ENCODE measurements around the gene TRAPPC10.
"Not testable (repeated sequence)": the region's sequence is repeated elsewhere in the genome, so short reads cannot be mapped to it uniquely, and the experiment has no call there.

TRAPPC10 gene

DNA sequence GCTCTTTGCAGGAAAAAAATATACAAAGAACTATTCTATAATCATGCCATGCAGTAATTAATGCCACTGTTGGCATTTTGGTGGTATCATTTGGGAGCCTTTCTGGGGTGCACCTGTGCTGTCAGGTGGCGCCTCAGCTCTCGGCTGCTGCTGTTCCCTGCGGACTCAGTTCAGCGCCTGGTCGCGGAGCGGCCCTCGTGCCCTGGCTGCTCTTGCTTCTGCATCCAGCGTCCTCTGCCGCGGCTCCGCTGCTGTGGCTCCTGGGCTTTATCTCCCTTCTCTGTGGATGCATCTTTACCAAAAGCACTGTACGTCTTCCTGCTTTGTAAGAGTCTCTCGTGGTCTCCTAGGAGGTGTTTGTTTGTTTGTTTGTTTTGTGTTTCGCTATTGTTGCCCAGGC, 60.0 kb downstream of the TRAPPC10 start:
- DNase-seq: no peak

DNA sequence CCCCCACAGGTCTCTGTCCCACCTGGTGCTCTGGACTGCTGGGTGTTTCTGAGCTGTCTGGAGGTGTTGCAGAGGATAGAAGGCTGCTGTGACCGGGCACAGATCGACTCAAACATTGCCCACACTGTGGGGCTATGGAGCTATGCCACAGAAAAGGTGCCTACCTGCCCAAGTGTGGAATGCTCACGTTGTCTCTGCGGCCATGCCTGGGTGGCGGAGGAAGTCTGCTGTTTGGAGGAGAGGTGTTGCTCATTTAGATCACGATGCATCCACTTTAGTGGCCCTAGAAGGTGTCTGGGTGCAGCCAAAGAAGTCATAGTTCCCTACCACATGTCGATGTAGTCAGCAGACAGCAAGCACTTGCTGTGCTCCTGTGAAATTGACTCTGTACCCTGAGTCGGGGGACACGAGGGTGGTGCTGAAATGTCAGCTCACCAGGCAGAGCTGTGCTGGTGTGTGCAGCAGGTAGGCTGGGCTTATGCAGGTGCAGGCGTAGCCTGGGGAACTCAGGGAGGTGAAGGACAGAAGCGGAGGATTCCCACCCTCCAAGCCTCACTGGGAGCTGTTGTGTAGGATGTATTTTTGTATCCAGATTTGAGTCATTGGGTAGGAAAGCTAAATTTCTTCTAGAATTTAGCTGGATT, 62.3 kb downstream of the TRAPPC10 start:
- DNase-seq: no peak

DNA sequence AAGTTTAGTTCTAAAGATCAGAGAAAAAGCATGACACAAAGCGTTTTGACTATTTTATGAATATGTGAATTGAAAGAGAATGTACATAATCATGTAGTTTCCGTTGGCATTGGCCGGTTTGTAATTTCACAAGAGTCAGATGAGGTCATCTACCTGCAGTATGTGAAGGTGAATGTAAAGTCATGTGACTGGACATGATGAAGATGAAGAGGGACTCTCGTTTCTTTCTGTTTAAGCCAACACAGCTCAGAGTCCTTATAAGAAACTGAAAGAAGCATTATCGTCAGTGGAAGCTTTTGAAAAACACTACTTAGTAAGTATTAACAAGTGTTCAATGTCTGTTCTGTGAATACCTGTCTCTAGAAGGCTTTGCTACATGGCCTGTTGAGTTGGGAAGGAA, 64.2 kb downstream of the TRAPPC10 start:
- no peak for DNase-seq

DNA sequence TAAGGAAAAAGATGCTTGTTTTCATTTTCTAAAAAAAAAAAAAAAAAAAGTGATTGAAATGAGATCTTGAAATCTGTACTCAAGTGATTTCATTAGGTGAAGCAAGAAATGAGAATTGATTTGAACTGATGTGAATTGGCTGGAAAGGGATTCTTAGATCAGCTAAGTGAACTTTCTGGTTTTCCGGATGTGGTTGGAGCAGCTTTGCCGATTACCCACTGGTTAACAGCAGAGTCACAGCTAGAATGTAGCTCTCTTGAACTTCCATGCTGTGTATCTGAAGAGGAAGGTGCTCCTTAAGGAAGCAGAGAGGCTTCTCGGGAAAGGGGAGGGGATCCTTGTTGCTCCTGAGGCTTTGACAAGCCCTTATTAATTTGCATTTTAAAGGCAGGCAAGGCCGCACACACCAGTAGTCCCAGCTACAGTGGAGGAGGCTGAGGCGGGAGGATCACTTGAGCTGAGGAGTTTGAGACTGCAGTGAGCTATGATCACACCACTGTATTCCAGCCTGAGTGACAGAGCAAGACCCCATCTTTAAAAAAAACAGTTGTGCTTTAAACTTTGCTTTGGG, 66.4 kb downstream of the TRAPPC10 start:
- no peak for DNase-seq

DNA sequence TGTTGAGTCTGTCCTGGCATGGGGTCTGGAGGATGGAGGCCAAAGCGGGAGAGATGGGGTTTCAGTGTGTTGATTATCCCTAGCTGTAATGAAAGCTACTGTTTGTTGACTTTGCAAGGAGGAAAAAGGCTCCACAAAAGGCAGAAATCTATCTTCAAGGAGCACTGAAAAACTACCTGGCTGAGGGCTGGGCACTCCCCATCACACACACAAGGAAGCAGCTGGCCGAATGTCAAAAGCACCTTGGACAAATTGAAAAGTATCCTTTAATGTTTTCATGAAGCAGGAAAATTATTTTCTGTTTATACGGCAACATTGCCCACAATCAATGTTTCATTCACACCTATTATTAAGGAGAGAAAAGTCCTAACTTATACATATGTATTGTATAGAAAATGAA, 67.3 kb downstream of the TRAPPC10 start:
- no peak for DNase-seq

DNA sequence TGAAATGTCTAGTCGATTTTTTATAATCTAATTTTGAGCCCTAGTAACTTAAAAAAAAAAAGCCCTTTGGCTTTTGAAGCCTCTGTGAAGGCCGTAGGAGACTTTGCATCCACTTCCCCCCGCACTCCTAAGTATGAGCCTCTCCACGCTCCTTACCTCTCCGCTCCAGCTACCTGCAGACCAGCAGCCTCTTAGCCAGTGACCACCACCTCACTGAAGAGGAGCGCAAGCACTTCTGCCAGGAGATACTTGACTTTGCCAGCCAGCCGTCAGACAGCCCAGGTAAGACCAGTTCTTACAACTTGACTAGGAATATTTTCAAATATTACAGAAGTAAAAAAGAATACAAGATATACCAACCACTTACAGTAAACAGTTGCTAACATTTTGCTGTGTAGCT, 67.7 kb downstream of the TRAPPC10 start:
- no peak for DNase-seq

DNA sequence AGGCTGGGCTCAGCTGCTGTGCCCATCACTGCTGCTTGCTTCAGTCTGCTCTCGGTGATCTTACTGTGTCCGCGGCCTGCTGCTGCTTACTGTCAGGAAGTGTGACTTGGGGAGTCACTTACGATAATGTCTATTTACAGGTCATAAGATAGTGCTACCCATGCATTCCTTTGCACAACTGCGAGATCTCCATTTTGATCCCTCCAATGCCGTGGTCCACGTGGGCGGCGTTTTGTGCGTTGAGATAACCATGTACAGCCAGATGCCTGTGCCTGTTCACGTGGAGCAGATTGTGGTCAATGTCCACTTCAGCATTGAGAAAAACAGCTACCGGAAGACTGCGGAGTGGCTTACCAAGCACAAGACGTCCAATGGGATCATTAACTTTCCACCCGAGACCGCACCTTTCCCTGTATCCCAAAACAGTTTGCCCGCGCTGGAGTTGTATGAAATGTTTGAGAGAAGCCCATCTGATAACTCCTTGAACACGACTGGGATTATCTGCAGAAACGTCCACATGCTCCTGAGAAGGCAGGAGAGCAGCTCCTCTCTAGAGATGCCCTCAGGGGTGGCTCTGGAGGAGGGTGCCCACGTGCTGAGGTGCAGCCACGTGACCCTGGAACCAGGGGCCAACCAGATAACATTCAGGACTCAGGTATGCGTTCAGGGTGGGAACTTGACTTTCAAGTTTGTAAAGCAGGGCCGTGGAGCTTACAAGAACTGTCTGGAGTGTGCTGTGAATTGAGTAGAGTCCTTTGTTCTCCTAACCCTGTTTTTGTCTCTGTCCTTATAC, 70.7 kb downstream of the TRAPPC10 start:
- DNase-seq: no peak

DNA sequence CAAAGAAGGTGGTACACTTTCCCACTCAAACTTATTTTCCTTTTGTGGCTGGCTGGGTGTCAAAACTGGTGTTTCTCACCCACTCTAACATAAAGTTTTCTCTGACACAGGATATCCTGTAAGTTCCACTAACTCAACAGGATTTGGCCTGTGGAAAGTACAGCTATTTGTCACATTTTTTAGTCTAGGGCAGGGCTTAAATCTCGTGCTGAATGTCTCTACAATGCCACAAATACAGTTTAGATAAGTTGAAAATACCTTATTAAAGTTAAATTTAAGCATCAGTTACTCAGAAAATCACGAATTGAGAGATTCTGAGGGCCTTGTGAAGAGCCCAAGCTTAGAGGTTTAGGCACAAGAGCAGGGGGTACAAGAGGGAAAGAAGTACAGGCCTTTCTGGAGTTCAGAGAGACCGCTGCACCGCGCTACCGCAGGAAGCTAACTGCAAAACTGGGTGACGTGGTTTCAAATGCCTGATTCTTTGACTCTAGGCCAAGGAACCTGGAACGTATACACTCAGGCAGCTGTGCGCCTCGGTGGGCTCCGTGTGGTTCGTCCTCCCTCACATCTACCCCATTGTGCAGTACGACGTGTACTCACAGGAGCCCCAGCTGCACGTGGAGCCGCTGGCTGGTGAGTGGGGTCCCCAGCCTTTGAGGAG, 71.7 kb downstream of the TRAPPC10 start:
- DNase-seq: no peak

DNA sequence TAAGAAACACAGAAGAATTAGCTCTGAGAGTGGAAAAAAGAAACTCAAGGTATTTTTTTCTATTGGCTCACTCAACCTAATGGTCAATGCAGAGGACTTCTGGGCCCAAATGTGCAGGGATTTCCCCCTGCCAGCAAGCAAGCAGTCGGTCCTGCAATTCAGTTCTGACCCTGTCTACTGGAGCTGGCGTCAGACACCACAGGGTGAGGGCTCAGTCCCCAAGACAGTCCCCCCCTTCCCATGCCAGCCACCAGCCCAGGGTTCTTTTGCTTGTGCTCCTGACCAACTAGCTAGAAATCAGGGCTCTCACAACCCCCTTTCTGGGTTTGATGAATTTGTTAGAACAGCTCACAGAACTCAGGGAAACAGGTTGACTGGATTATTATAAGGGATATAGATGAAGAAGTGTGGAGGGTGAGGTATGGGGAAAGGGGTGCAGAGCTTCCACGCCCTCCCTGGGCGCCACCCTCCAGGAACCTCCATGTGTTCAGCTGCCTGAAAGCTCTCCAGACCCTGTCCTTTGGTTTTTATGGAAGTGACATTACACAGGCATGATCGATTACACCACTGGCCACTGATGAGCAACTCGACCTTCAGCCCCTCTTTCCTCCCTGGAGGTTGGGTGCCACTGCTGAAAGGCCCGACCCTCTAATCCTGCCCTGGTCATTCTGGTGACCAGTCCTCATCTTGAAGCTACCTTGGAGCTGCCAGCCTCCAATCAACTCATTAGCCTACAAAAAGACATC, 72.6 kb downstream of the TRAPPC10 start:
- DNase-seq: no peak

DNA sequence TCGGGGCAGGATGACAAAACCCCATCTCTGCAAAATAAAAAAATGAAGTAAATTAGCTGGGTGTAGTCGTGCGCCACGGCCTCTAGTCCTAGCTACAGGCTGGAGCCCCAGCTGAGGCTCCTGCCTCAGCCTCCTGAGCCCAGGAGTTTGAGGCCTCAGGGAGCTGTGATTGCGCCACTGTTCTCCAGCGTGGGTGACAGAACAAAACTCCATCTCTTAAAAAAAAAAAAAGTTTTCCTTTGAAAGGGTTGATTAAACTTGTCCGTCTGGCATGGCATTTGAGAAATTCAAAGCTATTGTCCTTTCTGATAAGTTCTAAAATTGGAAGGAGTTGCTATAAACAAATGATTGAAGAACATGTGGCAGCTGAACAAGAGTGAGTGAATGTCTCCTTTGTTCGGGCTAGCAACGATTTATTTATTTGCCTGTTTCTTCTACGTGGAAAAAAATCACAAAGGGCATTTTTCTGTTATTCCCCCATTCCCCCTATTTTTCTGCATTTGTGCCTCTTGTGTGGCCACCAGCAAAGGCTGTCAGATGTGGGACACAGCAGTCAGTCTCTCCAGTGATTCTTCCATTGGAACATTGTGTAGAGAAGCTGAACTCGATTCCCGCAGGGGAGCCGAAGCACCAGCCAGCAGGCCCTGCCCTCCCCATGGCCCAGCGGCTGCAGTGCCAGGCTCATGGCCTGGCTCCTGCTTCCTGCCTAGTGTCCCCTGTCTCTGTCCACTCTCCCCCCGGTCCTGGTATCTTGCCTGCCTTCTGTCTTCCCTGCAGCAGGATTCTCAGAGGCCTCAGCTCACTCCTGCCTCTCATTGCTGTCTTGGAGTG, 73.6 kb downstream of the TRAPPC10 start:
- DNase-seq: no peak

DNA sequence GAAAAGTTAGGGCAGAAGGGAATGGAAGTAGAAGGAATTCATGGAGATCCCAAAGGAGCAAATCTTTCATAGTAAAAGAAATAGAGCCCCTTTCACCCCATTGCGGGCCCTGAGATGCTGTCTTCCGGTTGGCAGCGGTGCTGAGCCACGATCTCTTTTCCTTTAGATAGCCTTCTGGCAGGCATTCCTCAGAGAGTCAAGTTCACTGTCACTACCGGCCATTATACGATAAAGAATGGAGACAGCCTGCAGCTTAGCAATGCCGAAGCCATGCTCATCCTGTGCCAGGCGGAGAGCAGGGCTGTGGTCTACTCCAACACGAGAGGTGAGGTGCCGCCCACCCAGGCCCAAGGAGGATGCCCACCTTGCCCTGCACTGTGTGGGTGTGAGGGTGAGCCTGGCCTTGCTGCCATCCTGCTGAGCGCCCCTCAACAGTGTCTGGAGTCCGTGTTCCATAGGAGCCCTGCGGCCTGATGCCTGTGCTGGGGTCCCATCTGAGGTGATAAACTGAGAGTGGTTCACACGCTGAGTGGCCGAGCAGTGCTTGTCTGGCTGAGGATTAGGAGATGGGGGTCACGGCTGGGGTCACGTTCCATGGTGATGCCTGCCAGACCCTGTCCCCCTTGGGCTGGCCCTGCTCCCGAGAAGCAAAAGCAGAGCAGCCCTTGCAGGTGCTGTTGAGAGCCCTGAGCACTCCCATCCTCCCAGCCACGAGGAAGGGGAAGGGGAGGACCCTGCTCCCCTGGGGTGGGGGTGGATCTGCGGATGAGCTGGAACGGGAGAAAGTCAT, 74.7 kb downstream of the TRAPPC10 start:
- no peak for DNase-seq

DNA sequence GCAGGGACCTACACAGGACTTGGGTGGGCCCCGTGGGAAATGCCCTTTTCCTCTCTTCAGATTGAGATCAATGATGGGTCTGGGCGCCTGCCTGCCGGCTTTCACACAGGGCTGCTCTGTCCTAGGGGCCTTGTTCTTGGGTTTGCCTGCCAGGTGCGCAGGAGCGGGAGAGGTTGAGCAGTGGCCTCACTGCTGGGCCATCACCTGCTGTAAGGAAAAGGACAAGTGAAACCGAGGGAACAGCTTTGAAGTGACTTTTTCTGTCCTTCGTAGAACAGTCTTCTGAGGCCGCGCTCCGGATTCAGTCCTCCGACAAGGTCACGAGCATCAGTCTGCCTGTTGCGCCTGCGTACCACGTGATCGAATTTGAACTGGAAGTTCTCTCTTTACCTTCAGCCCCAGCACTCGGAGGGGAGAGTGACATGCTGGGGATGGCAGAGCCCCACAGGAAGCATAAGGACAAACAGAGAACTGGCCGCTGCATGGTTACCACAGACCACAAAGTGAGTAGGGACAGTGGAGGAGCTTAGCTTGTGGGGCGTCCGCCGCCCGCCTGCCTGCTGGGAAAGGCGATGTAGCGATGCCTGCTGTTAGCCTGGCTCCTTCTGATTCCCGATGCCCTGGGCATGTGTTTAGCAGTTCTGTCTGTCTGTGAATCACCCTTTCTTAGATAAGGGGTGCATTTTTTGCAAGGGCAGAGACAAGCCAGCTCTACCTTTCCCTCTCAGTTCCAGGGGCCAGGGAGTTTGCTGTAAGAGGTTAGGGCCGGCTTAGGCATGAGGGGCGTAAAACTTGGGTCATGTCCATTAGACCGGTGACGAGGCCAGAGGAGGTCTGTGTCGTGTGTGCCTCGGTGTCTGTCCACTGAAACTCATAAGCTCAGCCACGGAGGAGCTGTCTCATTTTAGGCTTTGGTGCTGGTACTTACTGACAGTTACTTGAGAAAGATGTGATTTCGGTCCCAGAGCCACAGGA, 75.6 kb downstream of the TRAPPC10 start:
- no peak for DNase-seq

DNA sequence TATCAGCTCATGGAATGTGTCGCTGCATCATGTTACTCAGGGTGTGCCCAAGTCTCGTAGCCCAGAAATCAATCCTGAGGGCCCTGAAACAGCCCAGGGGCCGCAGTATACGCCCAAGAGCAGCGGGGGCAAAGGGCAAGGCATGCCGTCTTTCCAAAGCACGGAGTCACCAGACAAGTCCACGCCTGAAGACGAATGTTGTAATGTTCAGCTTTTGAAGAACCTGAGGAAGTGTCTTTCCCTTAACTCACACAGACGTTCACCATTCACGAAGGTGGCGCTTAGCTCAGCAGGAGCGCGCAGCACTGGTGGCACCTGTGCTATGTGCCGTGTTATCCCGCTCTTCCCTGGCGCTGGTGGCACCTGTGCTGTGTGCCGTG, 76.3 kb downstream of the TRAPPC10 start:
- no peak for DNase-seq

DNA sequence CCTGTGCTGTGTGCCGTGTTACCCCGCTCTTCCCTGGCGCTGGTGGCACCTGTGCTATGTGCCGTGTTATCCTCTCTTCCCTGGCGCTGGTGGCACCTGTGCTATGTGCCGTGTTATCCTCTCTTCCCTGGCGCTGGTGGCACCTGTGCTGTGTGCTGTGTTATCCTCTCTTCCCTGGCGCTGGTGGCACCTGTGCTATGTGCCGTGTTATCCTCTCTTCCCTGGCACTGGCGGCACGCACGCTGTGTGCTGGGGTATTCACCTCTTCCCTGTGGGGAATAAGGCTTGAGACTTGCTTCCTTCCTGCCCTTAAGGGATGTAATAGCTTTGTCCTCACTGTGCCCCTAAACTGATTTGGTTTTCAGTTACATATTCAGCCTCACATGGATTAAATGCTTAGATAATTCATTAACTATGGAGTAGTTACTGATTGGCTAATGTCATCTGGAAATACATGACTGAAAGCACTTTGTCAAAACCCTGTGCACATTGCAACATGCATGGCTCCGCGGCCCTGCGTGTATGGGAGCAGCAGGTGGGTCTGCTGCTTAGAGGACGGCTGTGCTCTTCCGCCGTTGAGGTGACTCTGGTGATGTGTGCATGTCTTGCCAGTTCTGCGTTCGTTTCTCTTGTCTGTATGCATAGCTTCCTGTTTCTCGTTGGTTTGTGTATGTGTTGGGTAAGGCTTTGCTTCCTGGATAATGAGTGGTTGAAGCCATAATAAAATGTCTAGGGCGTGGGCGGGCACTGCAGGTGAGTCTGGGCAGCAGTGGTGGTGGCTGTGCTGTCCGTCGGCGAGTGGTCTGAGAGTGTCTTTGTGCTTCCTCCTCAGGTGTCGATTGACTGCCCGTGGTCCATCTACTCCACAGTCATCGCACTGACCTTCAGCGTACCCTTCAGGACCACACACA, 77.1 kb downstream of the TRAPPC10 start:
- no peak for DNase-seq

DNA sequence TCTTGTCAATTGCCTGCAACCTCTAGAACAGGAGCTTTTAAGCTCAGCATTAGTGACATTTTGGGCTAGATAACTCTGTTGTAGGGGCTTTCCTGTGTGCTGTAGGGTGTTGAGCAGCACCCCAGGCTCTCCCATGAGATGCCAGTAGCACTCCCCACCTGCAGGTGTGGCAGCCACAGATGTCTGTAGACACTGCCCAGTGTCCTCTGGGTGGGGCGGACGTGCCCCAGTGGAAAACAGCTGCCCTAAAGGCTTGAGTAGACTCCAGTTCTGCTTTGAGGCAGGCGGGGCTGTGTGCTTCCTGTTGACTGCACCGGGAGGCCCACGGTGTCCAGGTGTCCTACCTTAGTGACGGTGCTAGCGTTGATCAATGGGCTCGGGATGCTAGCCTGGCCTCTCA, 78.2 kb downstream of the TRAPPC10 start:
- no peak for DNase-seq

DNA sequence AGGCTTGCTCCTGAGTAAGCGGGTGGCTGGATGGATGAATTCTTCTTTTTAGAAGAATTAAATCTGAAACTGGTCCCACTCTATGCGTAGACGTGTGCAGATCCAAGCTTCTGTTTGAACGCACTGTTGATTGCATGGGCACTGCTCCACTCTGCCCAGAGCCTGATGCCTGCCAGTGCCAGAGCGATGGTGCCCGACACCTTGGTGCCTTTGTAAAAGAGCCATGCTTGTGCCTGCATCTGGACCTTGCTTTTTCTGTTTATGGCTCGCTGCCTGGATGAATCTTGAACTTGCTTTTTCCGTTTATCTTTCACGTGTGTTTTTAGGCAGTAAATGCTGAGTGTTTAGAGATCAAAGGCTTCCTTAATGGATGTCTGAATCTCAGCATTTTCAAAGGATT, 80.1 kb downstream of the TRAPPC10 start:
- no peak for DNase-seq

DNA sequence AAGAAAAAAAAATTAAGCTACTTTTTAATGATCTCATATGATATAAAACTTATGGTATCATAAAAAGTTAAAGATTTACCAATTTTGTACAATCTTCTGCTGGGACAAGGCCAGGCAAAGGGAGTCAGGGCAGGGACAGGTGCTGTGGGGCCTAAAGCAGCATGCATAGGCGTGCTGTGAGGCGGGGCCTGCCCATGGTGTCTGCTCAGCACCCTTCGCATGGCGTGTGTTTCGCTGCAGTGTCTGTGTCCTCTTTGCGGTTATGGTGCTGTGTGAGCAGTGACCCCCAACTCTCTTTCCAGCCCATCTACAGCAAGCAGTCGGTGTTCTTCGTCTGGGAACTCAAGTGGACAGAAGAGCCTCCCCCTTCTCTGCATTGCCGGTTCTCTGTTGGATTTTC, 81.7 kb downstream of the TRAPPC10 start:
- no peak for DNase-seq

DNA sequence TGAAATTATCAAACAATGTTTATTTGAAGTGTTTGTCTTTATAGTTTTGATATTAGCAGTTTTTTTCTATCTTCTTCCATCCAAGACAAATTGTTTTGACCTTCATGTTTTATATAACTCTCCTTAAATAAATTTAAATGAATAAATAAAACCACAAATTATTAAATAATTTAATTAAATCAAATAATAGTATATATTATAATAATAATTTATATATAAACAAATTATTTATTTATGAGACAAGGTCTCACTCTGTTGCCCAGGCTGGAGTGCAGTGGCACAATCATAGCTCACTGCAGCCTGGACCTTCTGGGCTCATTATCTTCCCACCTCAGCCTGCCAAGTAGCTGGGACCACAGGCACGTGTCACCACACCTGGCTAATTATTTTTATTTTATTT, 82.7 kb downstream of the TRAPPC10 start:
- DNase-seq: no peak

DNA sequence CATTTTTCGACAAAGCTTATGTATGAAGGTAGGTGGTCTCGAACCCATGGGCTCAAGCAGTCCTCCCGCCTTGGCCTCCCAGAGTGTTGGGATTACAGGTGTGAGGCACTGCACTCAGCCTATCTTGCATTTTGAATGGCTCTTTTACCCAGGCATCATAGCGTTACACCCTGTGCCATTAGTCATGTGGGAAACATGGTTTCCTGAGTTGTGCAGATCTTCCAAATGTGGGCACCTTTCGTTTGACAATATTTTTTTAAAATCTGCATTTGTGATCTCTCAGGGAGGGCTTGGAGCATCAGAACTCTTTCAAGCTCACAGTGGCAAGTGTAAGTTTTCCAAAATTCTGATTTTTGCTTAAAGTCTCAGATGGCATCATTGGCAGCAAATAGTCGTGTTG, 86.4 kb downstream of the TRAPPC10 start:
- not testable (repeated sequence) for DNase-seq
